ENCODE data around the gene SPRYD4. TPM values are rescaled to one million over a fixed set of nuclear protein-coding genes. Genes with fewer than 3 reads are reported as not detected.

SPRYD4 gene
- total RNA-seq, 4 donors from 2014 or later, result 1.7 to 5.1 (median 3.7) TPM

- Histone ChIP-seq H3K9me3 (no peaks in the 10 kb centered on the region), H3K27ac (no peak overlapping the region), H3K27me3 (no peaks in the 10 kb centered on the region), H3K4me3 (no peak overlapping the region), H3K4me1 (no peaks in the 10 kb centered on the region), H3K36me3 (no peaks in the 10 kb centered on the region)
- no peak for DNase-seq
- no peak for TF ChIP-seq POLR2A (IDR thresholded peaks at IDR 0.05)
- TF ChIP-seq CTCF (IDR thresholded peaks at IDR 0.05), result no peak
Measured at GRCh38 chr12:56477521-56478225, 9.3 kb downstream of the SPRYD4 start.

- TF ChIP-seq POLR2A (IDR thresholded peaks at IDR 0.05) (no peak), CTCF (IDR thresholded peaks at IDR 0.05) (no peak)
- H3K36me3 ChIP-seq, result no peaks in the 10 kb centered on the region
- H3K27me3 ChIP-seq, result no peaks in the 10 kb centered on the region
- no peak for DNase-seq
- H3K9me3 ChIP-seq, result no peaks in the 10 kb centered on the region
- H3K4me3 ChIP-seq, result no peak overlapping the region
- H3K4me1 ChIP-seq, result no peaks in the 10 kb centered on the region
- H3K27ac ChIP-seq, result no peak overlapping the region
Measured at GRCh38 chr12:56479625-56480024, 11.2 kb downstream of the SPRYD4 start.

GRCh38 chr12:56484566-56484965, 16.2 kb downstream of the SPRYD4 start:
- TF ChIP-seq POLR2A (IDR thresholded peaks at IDR 0.05), result no peak
- TF ChIP-seq CTCF (IDR thresholded peaks at IDR 0.05), result no peak
- peaks cover 0 to 12% (median 3%) of the 10 kb centered on the region in 4 donors for H3K4me1 ChIP-seq
- no peaks in the 10 kb centered on the region for H3K36me3 ChIP-seq
- no peaks in the 10 kb centered on the region for H3K27me3 ChIP-seq
- no peak for DNase-seq
- no peak overlapping the region for H3K27ac ChIP-seq
- no peak overlapping the region for H3K4me3 ChIP-seq
- H3K9me3 ChIP-seq, result no peaks in the 10 kb centered on the region

GRCh38 chr12:56486694-56487093, 18.3 kb downstream of the SPRYD4 start:
- peaks cover 0 to 12% (median 3%) of the 10 kb centered on the region in 4 donors for H3K4me1 ChIP-seq
- no peak overlapping the region for H3K4me3 ChIP-seq
- no peak overlapping the region for H3K27ac ChIP-seq
- no peak for DNase-seq
- H3K9me3 ChIP-seq, result no peaks in the 10 kb centered on the region
- H3K27me3 ChIP-seq, result no peaks in the 10 kb centered on the region
- TF ChIP-seq CTCF (IDR thresholded peaks at IDR 0.05), result no peak
- TF ChIP-seq POLR2A (IDR thresholded peaks at IDR 0.05), result no peak
- no peaks in the 10 kb centered on the region for H3K36me3 ChIP-seq

GRCh38 chr12:56487448-56488040, 19.2 kb downstream of the SPRYD4 start:
- no peaks in the 10 kb centered on the region for H3K27me3 ChIP-seq
- peak overlapping the region in 1 of 4 donors; percentile 75 for H3K27ac ChIP-seq
- no peaks in the 10 kb centered on the region for H3K9me3 ChIP-seq
- no peaks in the 10 kb centered on the region for H3K36me3 ChIP-seq
- H3K4me1 ChIP-seq, result peaks cover 0 to 12% (median 3%) of the 10 kb centered on the region in 4 donors
- no peak for TF ChIP-seq POLR2A (IDR thresholded peaks at IDR 0.05)
- no peak for TF ChIP-seq CTCF (IDR thresholded peaks at IDR 0.05)
- peak; percentile 36 to 61 (median 56) for DNase-seq
- H3K4me3 ChIP-seq, result peak overlapping the region; percentile 43 to 77 (median 64)

Data from Peyer's patch (tissue), 4 donors.